HG02973 (cell line): ENCODE data around the gene LNPK.
"Not testable (repeated sequence)": the region's sequence is repeated elsewhere in the genome, so short reads cannot be mapped to it uniquely, and the experiment has no call there.

ENCODE experiments used
- ATAC-seq: cut with Tn5 transposase; IDR thresholded peaks from one replicate; pipeline ENCODE4 v1.9.1; 2021; ENCODE audit warnings: moderate library complexity; ENCODE audit not compliant: unreplicated experiment

LNPK gene

GRCh38 chr2:175913849-175914743 lies 88.0 kb downstream of the LNPK start:
- not testable (repeated sequence) for ATAC-seq

- not testable (repeated sequence) for ATAC-seq
Measured at GRCh38 chr2:175913267-175913666, 88.8 kb downstream of the LNPK start.

- no peak for ATAC-seq
Measured at GRCh38 chr2:175904035-175904434, 98.0 kb downstream of the LNPK start.

- no peak for ATAC-seq
Measured at GRCh38 chr2:175903384-175903936, 98.6 kb downstream of the LNPK start.

GRCh38 chr2:175895957-175896356 lies 106.1 kb downstream of the LNPK start:
- not testable (repeated sequence) for ATAC-seq

GRCh38 chr2:175892046-175892445 lies 110.0 kb downstream of the LNPK start:
- no peak for ATAC-seq

GRCh38 chr2:175890636-175891242 lies 111.3 kb downstream of the LNPK start:
- ATAC-seq = no peak

GRCh38 chr2:175889701-175890302 lies 112.3 kb downstream of the LNPK start:
- no peak for ATAC-seq

- ATAC-seq = no peak
Measured at GRCh38 chr2:175887776-175888175, 114.3 kb downstream of the LNPK start.

- no peak for ATAC-seq
Measured at GRCh38 chr2:175884697-175885393, 117.2 kb downstream of the LNPK start.

- ATAC-seq = no peak
Measured at GRCh38 chr2:175883586-175884194, 118.4 kb downstream of the LNPK start.

- no peak for ATAC-seq
Measured at GRCh38 chr2:175879679-175880078, 122.4 kb downstream of the LNPK start.

GRCh38 chr2:175877845-175878544 lies 124.1 kb downstream of the LNPK start:
- ATAC-seq = no peak

- no peak for ATAC-seq
Measured at GRCh38 chr2:175874291-175874690, 127.8 kb downstream of the LNPK start.
